ENCODE measurements around the gene ASB1.

ASB1 gene

DNA sequence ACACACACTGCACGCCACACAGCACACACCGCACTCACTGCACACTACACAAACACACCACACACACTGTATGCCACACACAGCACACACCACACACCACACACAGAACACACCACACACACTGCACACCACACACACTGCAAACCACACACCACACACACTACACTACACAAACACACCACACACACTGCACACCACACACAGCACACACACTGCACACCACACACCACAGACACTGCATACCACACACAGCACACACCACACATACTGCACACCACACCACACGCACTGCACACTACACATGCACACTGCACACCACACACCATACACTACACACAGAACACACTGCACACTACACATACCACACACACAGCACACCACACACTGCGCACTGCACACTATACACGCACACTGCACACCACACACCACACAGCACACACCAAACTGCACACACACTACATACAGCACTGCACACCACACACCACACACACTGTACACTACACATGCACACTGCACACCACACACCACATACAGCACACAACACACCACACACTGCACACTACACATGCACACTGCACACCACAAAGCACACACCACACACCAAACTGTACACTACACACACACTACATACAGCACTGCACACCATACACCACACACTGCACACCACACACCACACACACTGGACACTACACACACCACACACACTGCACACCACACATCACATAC, 59.6 kb downstream of the ASB1 start:
- Histone ChIP-seq H3K27me3 (replicated peaks; ENCODE audit: insufficient read depth, low read length) (no peaks in the 10 kb centered on the region), H2AFZ (ENCODE audit: low read length) (no peak overlapping the region), H3K4me2 (ENCODE audit: low read depth, low read length) (no peak overlapping the region), H3K79me2 (ENCODE audit: low read length) (no peaks in the 10 kb centered on the region), H3K9me2 (replicated peaks; ENCODE audit: insufficient read depth, low read length) (no peaks in the 10 kb centered on the region), H3F3A (ENCODE audit: insufficient read depth, low read length) (no peaks in the 10 kb centered on the region), H4K20me1 (ENCODE audit: insufficient read depth, low read length) (no peaks in the 10 kb centered on the region), H3K4me1 (ENCODE audit: low read length) (no peaks in the 10 kb centered on the region), H3K9me3 (replicated peaks; ENCODE audit: insufficient read depth, low read length) (no peaks in the 10 kb centered on the region), H3K27ac (ENCODE audit: low read length) (no peak overlapping the region), H3K36me3 (replicated peaks; ENCODE audit: insufficient read depth, low read length) (no peaks in the 10 kb centered on the region), H3K9ac (ENCODE audit: low read length) (no peak overlapping the region), H3K4me3 (ENCODE audit: low read length) (no peak overlapping the region)
- DNase-seq = no peak
- TF ChIP-seq CTCF (IDR thresholded peaks at IDR 0.05; ENCODE audit: low read length) (no peak), EZH2 (optimal IDR thresholded peaks at IDR 0.05; ENCODE audit: low read depth, low read length) (no peak), EZH2phosphoT487 (IDR thresholded peaks at IDR 0.05; ENCODE audit: low read length) (no peak)

DNA sequence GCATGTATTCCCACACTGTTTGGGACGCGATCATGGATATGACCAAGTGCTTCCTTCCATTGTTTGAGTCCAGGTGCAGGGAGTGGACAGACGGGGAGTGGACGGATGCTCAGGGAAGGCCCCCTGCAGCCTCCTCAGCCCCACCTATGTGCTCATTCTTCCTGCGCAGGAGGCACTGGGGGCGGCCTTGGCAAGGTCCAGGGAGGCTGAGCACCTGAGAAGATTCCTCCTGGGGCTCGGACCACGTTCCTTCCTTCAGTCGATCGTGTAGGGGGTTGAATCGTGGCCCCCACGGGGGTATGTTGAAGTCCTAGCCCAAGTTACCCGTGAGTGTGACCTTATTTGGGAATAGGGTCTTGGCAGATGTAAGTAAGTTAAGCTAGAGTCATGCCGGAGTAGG, 60.4 kb downstream of the ASB1 start:
- TF ChIP-seq CTCF (IDR thresholded peaks at IDR 0.05; ENCODE audit: low read length) (no peak), EZH2 (optimal IDR thresholded peaks at IDR 0.05; ENCODE audit: low read depth, low read length) (no peak), EZH2phosphoT487 (IDR thresholded peaks at IDR 0.05; ENCODE audit: low read length) (no peak)
- H3K4me3 ChIP-seq (ENCODE audit: low read length) = no peak overlapping the region
- no peaks in the 10 kb centered on the region for H3F3A ChIP-seq (ENCODE audit: insufficient read depth, low read length)

DNA sequence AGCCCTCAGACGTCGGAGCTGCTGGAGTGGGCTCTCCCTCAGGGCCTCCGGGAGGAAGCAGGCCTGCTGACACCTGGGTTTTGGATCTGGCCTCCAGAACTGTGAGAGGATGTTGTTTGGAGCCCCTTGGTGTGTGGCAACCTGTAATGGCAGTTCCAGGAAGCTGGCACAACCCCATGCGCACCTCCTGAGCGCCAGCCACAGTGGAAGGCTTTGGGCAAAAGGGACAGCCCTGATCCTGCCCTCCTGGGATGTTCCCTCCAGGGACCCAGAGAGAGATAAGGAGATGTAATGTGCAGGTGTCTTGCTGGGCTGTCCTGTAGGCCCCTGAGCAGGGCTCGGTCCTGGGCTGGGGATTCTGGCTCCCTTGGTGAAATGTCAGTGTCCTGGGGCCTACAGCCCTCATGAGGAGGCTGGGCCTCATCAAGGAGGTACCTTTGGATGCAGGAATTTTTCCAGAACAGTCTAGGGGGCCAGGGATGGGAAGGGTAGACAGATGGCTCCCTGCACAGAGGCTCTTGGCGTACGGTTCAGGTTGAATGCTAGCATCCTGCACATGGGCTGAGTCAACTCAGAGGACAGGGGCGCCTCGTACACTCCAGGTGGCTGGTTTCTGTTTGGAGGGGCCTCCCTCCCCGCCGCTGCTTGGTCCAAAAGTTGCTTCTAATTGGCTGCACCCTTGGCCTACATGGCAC, 61.1 kb downstream of the ASB1 start:
- Histone ChIP-seq H3K36me3 (replicated peaks; ENCODE audit: insufficient read depth, low read length) (no peaks in the 10 kb centered on the region), H3K4me2 (ENCODE audit: low read depth, low read length) (no peak overlapping the region), H3K79me2 (ENCODE audit: low read length) (no peaks in the 10 kb centered on the region), H4K20me1 (ENCODE audit: insufficient read depth, low read length) (no peaks in the 10 kb centered on the region), H3K9ac (ENCODE audit: low read length) (no peak overlapping the region), H2AFZ (ENCODE audit: low read length) (no peak overlapping the region), H3K27ac (ENCODE audit: low read length) (no peak overlapping the region), H3K4me1 (ENCODE audit: low read length) (no peaks in the 10 kb centered on the region), H3K9me3 (replicated peaks; ENCODE audit: insufficient read depth, low read length) (no peaks in the 10 kb centered on the region), H3K4me3 (ENCODE audit: low read length) (no peak overlapping the region), H3K9me2 (replicated peaks; ENCODE audit: insufficient read depth, low read length) (no peaks in the 10 kb centered on the region), H3F3A (ENCODE audit: insufficient read depth, low read length) (no peaks in the 10 kb centered on the region), H3K27me3 (replicated peaks; ENCODE audit: insufficient read depth, low read length) (0 out of 2 replicates have a peak, but pooled peaks cover 3% of the 10 kb centered on the region)
- TF ChIP-seq EZH2phosphoT487 (IDR thresholded peaks at IDR 0.05; ENCODE audit: low read length) (no peak), EZH2 (optimal IDR thresholded peaks at IDR 0.05; ENCODE audit: low read depth, low read length) (no peak), CTCF (IDR thresholded peaks at IDR 0.05; ENCODE audit: low read length) (no peak)
- no peak for DNase-seq

More for the DNA sequence above, 60.4 kb downstream of the ASB1 start:
- Histone ChIP-seq H3K36me3 (replicated peaks; ENCODE audit: insufficient read depth, low read length) (no peaks in the 10 kb centered on the region), H3K79me2 (ENCODE audit: low read length) (no peaks in the 10 kb centered on the region), H3K9ac (ENCODE audit: low read length) (no peak overlapping the region), H3K27ac (ENCODE audit: low read length) (no peak overlapping the region), H3K27me3 (replicated peaks; ENCODE audit: insufficient read depth, low read length) (0 out of 2 replicates have a peak, but pooled peaks cover 3% of the 10 kb centered on the region), H3K9me3 (replicated peaks; ENCODE audit: insufficient read depth, low read length) (no peaks in the 10 kb centered on the region), H3K9me2 (replicated peaks; ENCODE audit: insufficient read depth, low read length) (no peaks in the 10 kb centered on the region), H3K4me2 (ENCODE audit: low read depth, low read length) (no peak overlapping the region), H2AFZ (ENCODE audit: low read length) (no peak overlapping the region), H3K4me1 (ENCODE audit: low read length) (no peaks in the 10 kb centered on the region), H4K20me1 (ENCODE audit: insufficient read depth, low read length) (no peaks in the 10 kb centered on the region)
- DNase-seq = no peak

Data from MM.1S (cell line).